GM11168 (cell line): ENCODE data around the gene MYOM3.

Experiments used
- in situ Hi-C: fragments of 300-500 bp; cut with MboI; formaldehyde crosslinking; loops from one replicate; pipeline ENCODE4 v1.12.0; 2022; ENCODE audit warnings: low sequenced_read_pairs; ENCODE audit not compliant: unreplicated experiment

Gene MYOM3

GRCh38 chr1:24118410-24119242 lies 6.7 kb upstream of the MYOM3 start:
- in situ Hi-C loops = no loop called here

DNA sequence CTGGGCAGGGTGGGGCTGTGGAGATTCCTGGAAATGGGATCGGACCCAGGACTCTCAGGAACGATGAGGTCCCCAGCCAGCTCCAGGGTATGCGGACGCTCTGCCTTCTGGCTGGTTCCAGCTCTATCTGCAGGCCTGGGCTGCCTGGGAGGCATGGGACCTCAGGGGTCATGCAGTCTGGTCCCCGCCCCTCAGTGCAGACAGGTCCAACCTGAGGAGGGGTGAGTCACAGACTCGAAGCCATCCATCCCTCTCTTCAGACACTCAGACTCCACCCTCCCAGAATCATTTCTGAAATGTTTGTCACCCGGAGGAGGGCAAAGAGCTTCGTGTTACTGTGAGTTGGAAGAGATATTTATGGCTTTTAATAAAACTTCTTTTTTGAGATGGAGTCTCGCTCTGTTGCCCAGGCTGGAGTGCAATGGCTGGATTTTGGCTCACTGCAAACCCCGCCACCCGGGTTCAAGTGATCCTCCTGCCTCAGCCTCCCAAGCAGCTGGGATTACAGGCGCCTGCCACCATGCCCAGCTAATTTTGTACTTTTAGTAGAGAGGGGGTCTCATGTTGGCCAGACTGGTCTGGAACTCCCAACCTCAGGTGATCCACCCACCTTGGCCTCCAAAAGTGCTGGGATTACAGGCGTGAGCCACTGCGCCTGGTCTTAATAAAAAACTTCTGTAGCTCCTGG lies 5.9 kb upstream of the MYOM3 start:
- in situ Hi-C loops = no loop called here

- in situ Hi-C loops = no loop called here
These were observed 5.2 kb upstream of the MYOM3 start for GRCh38 chr1:24117132-24117531.

DNA sequence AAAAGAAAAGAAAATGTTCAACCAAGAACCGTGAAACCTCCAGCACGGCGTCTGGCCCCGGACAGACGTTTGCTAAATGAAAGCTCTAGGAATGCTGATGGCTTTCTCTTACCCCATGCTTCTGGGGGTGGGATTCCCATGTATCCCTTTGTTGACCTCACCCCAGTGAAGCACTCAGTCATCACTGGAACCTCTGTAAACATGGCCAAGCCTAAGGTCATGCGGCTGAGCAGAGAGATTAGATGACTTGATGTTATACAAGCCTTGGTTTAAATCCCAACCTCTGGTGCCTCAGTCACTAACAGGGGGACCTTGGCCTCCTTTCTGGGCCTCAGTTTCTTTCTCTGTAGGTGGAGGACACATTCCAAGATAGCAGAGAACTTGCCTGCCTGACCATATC lies 2.8 kb upstream of the MYOM3 start:
- in situ Hi-C loops = no loop called here

DNA sequence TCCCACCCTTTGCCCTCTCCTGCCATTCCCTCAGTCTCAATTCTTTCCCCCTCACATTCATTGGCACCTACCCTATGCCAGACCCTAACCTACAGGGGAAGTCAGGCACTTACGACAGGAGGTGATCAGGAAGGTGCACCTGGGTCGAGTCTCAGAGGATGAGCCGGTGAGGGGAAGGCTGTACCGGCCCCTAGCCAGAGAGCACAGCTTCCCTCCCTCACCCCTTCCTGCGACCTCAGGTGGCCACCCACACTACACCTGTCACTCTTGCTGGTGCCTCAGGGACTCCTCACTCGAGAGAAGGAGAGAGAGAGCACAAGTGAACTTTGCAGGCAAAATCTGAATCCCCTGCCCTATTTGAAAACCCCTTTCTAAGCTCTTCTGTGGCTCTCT lies 1.7 kb upstream of the MYOM3 start:
- in situ Hi-C loops = no loop called here

- in situ Hi-C loops = no loop called here
These were observed 506 bp downstream of the MYOM3 start for GRCh38 chr1:24111262-24111995.

GRCh38 chr1:24110642-24111261 lies 1.2 kb downstream of the MYOM3 start:
- in situ Hi-C loops = no loop called here

GRCh38 chr1:24109686-24110475 lies 2.1 kb downstream of the MYOM3 start:
- in situ Hi-C loops = no loop called here

DNA sequence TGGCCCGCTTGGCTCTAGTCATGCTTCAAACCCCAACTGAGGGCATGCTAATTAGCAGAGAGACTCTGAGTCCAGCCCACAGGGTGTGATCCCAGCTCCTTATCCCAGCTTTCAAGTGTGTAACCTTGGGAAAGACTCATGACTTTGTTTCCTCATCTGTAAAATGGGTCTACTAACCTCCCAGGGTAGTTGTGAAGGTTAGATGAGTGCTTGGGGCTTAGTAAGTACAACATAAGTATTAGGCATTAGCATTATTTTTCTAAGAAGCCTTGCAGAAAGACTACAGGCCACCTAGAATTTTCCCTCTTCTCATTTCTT lies 2.8 kb downstream of the MYOM3 start:
- in situ Hi-C loops = no loop called here

DNA sequence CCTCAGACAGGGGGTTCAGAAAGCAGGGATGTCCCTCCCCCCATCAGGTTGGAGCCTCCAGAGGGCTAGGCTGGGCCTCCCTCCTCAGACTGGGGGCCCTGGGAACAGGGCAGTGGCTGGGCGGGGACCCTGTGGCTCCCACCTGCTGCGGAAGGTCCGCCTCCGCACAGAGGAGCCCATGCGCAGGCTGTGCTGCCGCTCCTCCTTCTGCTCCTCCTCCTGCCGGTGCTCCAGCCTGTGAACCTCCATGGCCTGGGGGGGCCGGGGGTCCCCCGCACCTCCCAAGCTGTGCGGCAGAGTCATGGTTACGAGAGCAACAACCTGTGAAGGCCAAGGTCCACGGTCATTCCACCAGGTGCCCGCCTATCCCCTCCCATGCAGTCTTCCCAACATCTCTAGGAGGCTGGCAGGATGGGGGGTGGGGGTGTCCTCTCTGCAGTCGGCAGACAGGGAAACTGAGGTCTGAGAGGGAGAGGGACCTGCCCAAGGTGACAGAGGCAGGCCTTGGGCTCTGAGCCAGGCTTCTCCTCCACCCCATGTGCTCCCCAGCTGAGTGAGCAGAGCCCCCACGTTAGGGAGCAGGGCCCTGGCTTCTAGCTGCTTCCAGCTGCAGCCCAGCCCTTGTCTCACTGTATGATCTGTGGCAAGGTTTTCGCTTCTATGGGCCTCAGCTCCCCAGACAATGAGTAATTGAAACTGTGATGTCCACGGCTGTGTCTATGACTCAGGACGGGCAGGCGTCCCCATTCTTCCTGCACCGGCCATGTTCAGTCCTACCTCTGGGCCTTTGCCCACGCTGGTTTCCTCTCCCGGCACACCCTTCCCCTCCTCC lies 3.4 kb downstream of the MYOM3 start:
- in situ Hi-C loops = no loop called here

GRCh38 chr1:24107462-24108138 lies 4.3 kb downstream of the MYOM3 start:
- in situ Hi-C loops = no loop called here

DNA sequence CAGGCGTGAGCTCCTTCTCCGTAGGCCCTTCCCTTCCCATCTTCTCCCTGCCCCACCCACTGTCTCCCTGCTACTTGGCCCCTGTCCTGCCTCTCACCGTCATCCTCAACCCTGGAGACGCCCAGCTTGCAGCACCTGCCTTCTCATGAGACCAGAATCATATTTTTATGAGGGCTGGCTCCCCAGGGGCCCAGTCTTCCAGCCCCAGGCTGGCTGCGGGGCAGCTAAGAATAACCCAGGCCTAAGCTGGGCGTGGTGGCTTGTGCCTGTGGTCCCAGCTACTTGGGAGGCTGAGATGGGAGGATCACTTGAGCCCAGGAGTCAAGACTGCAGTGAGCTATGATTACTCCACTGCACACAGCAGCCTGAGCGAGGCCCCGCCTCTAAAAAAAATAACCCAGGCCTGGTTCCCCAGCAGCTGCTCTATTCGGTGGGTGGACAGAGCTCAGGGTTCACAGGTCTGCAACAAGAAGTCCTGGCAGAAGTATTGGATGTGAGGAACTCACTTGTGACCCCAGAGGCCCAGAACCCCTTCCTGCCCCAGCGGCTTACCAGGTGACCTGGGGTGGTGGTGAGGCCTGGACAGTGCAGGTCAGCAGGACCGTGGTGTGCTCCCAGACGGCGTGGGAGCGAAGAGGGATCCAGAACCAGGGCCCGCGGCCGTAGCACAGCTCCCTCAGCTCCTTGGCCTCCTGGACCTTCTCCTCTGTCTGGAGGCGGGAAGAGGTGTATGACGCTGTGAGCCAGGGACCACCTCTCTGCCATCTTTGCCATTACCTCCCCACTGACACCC lies 6.4 kb downstream of the MYOM3 start:
- in situ Hi-C loops = no loop called here

GRCh38 chr1:24104854-24105253 lies 7.1 kb downstream of the MYOM3 start:
- in situ Hi-C loops = no loop called here

GRCh38 chr1:24103879-24104278 lies 8.1 kb downstream of the MYOM3 start:
- in situ Hi-C loops = no loop called here

- in situ Hi-C loops = no loop called here
These were observed 8.5 kb downstream of the MYOM3 start for GRCh38 chr1:24103408-24103807.

DNA sequence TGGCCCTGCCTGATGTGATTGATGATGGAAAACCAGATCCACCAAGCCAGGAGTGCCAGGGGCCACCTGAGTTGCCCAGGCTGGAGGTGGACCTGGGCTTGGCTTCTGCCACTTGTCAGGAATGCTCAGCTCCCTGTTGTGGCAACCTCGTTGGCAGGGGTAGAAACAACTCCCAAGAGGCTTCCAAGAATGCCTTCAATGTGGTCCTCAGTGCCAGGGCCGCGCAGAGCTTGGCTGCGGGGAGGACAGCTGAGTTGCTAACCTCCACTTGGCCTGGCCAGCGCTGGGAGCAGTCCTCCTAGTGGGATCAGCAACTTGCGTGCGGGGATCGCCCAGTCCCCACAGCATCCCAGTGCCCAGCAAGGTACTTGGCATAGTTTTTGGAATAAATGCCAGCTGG lies 9.0 kb downstream of the MYOM3 start:
- in situ Hi-C loops = no loop called here

- in situ Hi-C loops = no loop called here
These were observed 9.9 kb downstream of the MYOM3 start for GRCh38 chr1:24101796-24102586.
